Heart left ventricle (tissue), 16 donors: Measurements from ENCODE around the gene NOX3. TPM values are rescaled to one million over a fixed set of nuclear protein-coding genes. Genes with fewer than 3 reads are reported as not detected.

Source experiments
- ATAC-seq, 4 donors: fragments of 200-7000 bp; cut with Tn5 transposase; one replicate each; pipeline ENCODE4 v1.9.1; 2020 to 2022; ENCODE audit warnings: moderate library complexity in 4 of 4, mild to moderate bottlenecking in 3 of 4, moderate number of reproducible peaks in 1 of 4
- DNase-seq, 5 donors: peaks; one replicate each; pipeline ENCODE4 v3.0.0-alpha.2; 2020
- H3K27ac ChIP-seq, 12 donors: fragments of 200-600 bp; sonication (generic) in 4 of 12; one replicate each; pipeline versions ENCODE4 v1.5.0 to v1.8.0; 2016 to 2022; ENCODE audit warnings: mild to moderate bottlenecking in 2 of 12
- H3K27me3 ChIP-seq, 9 donors: fragments of 200-600 bp; sonication (generic) in 2 of 9; one replicate each; pipeline versions ENCODE4 v1.5.1 to v1.8.0; 2016 to 2022; ENCODE audit warnings: mild to moderate bottlenecking in 3 of 9
- H3K36me3 ChIP-seq, 9 donors: fragments of 200-600 bp; sonication (generic) in 2 of 9; one replicate each; pipeline versions ENCODE4 v1.5.0 to v1.8.0; 2018 to 2022; ENCODE audit warnings: mild to moderate bottlenecking in 2 of 9
- H3K4me1 ChIP-seq, 12 donors: fragments of 200-600 bp; sonication (generic) in 4 of 12; one replicate each; pipeline versions ENCODE4 v1.5.0 to v1.8.0; 2016 to 2022; ENCODE audit warnings: mild to moderate bottlenecking in 3 of 12
- H3K4me3 ChIP-seq, 12 donors: fragments of 200-600 bp; sonication (generic) in 4 of 12; one replicate each; pipeline versions ENCODE4 v1.5.0 to v1.8.0; 2017 to 2022; ENCODE audit warnings: mild to moderate bottlenecking in 9 of 12, moderate library complexity in 4 of 12
- H3K9me3 ChIP-seq, 12 donors: fragments of 200-600 bp; sonication (generic) in 4 of 12; one replicate each; pipeline versions ENCODE4 v1.5.0 to v1.8.0; 2016 to 2022; ENCODE audit warnings: mild to moderate bottlenecking in 1 of 12
- POLR2A ChIP-seq, 2 donors: fragments of 450-650 bp; IDR thresholded peaks; one replicate each; pipeline ENCODE4 v1.6.1; 2017; ENCODE audit warnings: antibody characterized with exemption in 2 of 2, mild to moderate bottlenecking in 2 of 2, moderate library complexity in 2 of 2
- WGBS, 4 donors: extraction: QIAGEN DNeasy Blood & Tissue Kit in 2 of 4; methylation state at CpG; one replicate each; pipeline versions ENCODE4 v1.1.5 to v1.1.7; 2013 to 2018; 5-methylcytosine and 5-hydroxymethylcytosine counted together
- intact Hi-C, 10 donors: fragments of 100-400 bp; cut with DNase I; formaldehyde crosslinking; loops; one replicate each; pipeline versions ENCODE4 v1.11.1 to v1.14.2; 2022
- polyA plus RNA-seq, 2 donors: library from polyadenylated mRNA; stranded (reverse); fragments of 200-250 nt; gene quantifications; one replicate each; pipeline ENCODE4 v1.2.3, GENCODE V29; 2013
- total RNA-seq, 9 donors: library from RNA; depleted of rRNA in 2 of 9; stranded (reverse); fragments of >200 nt in 2 of 9; fragmentation: NEBNext Ultra II Directional in 3 of 9; extraction: Animal tissue kit (Norgen Biotek cat#: 25700) in 3 of 9; gene quantifications; one replicate each; pipeline versions ENCODE4 v1.1.0 to v1.2.4, GENCODE V29; 2016 to 2023
- TF ChIP-seq, protein P1 (sequence below), 12 donors: fragments of 200-600 bp; sonication (generic) in 4 of 12; IDR thresholded peaks; one replicate each; pipeline versions ENCODE4 v1.5.0 to v1.8.0; 2018 to 2022; ENCODE audit warnings: antibody characterized with exemption in 12 of 12, mild to moderate bottlenecking in 5 of 12
- donor health status: ischemic (EF 13 %, LVEDD 7.1; RV severe dilation, severe dysfunction).
- donor health status: healthy with polysubstance abuse.
- donor health status: DM: no; HTN: yes; CAD: no.
- donor health status: DM: no; HTN: no; CAD: no.
- donor health status: ischemic (EF 25% LVEDD 6.9; RV normal size, moderate dysfunction).
- donor health status: ischemic (EF 25% LVEDD 5.7; RV mildly dilated, moderate dysfunction).
- donor health status: healthy.
- donor health status: DM: yes; HTN: yes; CAD: no.
- donor health status: ischemic (EF 35%, LVEDD 5.7; RV mildly dilated, moderate dysfunction).
- donor health status: nonischemic (EF 11% LVEDD 7.7; RV severe dilation, severe dysfunction).
- donor health status: DM: yes; HTN: yes; CAD: no.
- donor health status: PGD.
- donor health status: ischemic (EF 29% LVEDD 5.4; RV normal size, mild dysfunction).
- donor health status: nonischemic (EF 23%, LVEDD 6.1; RV moderate dilation, normal function).

Gene NOX3
- total and polyA plus RNA-seq, 11 donors: not detected

GRCh38 chr6:155487371-155488130, 31.9 kb upstream of the NOX3 start:
- no peak for ATAC-seq

DNA sequence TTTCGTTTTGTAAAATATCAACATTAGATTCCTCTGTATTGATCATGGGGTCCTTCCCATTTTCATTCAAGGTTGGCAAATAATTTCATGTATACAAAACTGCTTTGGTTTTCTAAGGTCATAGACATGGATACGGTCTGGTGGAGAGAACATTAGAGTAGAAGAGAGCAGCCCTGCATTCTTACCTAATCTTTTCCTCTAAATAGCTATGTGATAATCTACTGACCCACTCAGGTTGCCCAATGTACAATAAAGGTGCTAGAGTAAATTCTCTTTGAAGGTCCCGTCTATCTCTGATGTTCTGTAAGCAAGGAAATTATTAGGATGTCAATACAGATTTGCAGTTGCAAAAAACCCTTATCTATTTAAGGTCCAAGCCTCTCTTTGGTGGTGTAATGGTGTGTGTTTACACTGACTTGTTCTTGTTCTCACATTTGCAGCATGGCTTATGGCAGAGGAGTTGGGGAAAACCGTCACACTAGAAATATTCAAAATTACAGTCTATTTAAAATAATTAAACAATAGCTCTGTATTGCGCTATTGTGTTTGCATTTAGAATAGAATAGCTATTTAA, 31.2 kb upstream of the NOX3 start:
- 73 to 80% (median 76%) methylated on average over 5 of the region's 5 CpGs for WGBS, 4 donors
- no peaks in the 10 kb centered on the region for H3K36me3 ChIP-seq
- no peak overlapping the region for H3K4me3 ChIP-seq
- TF ChIP-seq POLR2A (IDR thresholded peaks at IDR 0.05): no peak
- TF ChIP-seq, protein P1, sequence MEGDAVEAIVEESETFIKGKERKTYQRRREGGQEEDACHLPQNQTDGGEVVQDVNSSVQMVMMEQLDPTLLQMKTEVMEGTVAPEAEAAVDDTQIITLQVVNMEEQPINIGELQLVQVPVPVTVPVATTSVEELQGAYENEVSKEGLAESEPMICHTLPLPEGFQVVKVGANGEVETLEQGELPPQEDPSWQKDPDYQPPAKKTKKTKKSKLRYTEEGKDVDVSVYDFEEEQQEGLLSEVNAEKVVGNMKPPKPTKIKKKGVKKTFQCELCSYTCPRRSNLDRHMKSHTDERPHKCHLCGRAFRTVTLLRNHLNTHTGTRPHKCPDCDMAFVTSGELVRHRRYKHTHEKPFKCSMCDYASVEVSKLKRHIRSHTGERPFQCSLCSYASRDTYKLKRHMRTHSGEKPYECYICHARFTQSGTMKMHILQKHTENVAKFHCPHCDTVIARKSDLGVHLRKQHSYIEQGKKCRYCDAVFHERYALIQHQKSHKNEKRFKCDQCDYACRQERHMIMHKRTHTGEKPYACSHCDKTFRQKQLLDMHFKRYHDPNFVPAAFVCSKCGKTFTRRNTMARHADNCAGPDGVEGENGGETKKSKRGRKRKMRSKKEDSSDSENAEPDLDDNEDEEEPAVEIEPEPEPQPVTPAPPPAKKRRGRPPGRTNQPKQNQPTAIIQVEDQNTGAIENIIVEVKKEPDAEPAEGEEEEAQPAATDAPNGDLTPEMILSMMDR (IDR thresholded peaks at IDR 0.05): no peak
- no peaks in the 10 kb centered on the region for H3K9me3 ChIP-seq
- H3K4me1 ChIP-seq: no peaks in the 10 kb centered on the region
- H3K27me3 ChIP-seq: no peaks in the 10 kb centered on the region
- H3K27ac ChIP-seq: no peak overlapping the region
- ATAC-seq (no peak), DNase-seq (no peak)
- intact Hi-C loops: no loop called here

More at GRCh38 chr6:155487371-155488130, 31.9 kb upstream of the NOX3 start:
- Histone ChIP-seq H3K4me1 (no peaks in the 10 kb centered on the region), H3K9me3 (no peaks in the 10 kb centered on the region), H3K27me3 (no peaks in the 10 kb centered on the region), H3K36me3 (no peaks in the 10 kb centered on the region), H3K4me3 (no peak overlapping the region), H3K27ac (no peak overlapping the region)
- intact Hi-C loops: no loop called here
- TF ChIP-seq POLR2A (IDR thresholded peaks at IDR 0.05): no peak
- TF ChIP-seq, protein P1 (IDR thresholded peaks at IDR 0.05): no peak
- 71 to 87% (median 81%) methylated on average over 5 of the region's 5 CpGs for WGBS, 4 donors
- no peak for DNase-seq

DNA sequence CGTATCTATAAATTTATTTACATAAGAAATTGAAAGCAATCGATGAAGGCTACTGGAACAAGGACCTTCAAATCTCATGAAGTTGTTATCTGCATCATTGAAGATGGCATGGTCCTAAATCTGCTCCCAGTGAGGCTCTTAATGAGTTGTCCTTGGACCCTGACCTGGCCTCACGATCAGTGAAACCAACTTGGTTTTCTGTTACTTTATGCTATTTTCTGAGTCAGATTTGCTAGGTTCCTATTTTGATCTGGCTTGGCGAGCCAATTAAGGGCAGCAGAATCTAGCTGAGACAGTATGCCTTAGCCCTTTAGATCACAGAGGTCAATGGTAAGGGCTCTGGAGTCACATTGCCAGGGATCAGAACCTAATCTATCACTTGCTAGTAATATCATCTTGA, 30.1 kb upstream of the NOX3 start:
- TF ChIP-seq, protein P1 (IDR thresholded peaks at IDR 0.05): no peak
- no peak for TF ChIP-seq POLR2A (IDR thresholded peaks at IDR 0.05)
- 87 to 98% (median 93%) methylated on average over 4 of the region's 4 CpGs for WGBS, 4 donors
- Histone ChIP-seq H3K27me3 (no peaks in the 10 kb centered on the region), H3K9me3 (no peaks in the 10 kb centered on the region), H3K4me3 (no peak overlapping the region), H3K36me3 (no peaks in the 10 kb centered on the region), H3K27ac (no peak overlapping the region), H3K4me1 (no peaks in the 10 kb centered on the region)
- DNase-seq (no peak), ATAC-seq (no peak)
- intact Hi-C loops: no loop called here

GRCh38 chr6:155483858-155484257, 28.2 kb upstream of the NOX3 start:
- Histone ChIP-seq H3K27ac (no peak overlapping the region), H3K27me3 (no peaks in the 10 kb centered on the region), H3K4me3 (no peak overlapping the region), H3K36me3 (no peaks in the 10 kb centered on the region), H3K9me3 (no peaks in the 10 kb centered on the region), H3K4me1 (no peaks in the 10 kb centered on the region)
- peak in 1 of 4 donors; percentile 26 for ATAC-seq
- intact Hi-C loops: no loop called here
- WGBS, 4 donors: 0 to 15% (median 3%) methylated on average over 1 of the region's 1 CpG
- DNase-seq: no peak
- TF ChIP-seq, protein P1 (IDR thresholded peaks at IDR 0.05): no peak
- TF ChIP-seq POLR2A (IDR thresholded peaks at IDR 0.05): no peak
